Glutamatergic neuron (in vitro differentiated cells): ENCODE data around the gene GABRR3. TPM values are rescaled to one million over a fixed set of nuclear protein-coding genes. Genes with fewer than 3 reads are reported as not detected.

ENCODE experiments used
- DNase-seq: peaks from one replicate; pipeline ENCODE4 v3.0.0; 2022
- H3K27ac Mint-ChIP-seq: one replicate; pipeline ENCODE4 v1.8.0; 2020; ENCODE audit warnings: mild to moderate bottlenecking, mixed read lengths, inconsistent platforms; ENCODE audit not compliant: unreplicated experiment
- H3K27me3 Mint-ChIP-seq: one replicate; pipeline ENCODE4 v1.8.0; 2020; ENCODE audit warnings: mild to moderate bottlenecking, moderate library complexity, mixed read lengths, inconsistent platforms; ENCODE audit not compliant: unreplicated experiment
- H3K36me3 Mint-ChIP-seq: one replicate; pipeline ENCODE4 v1.8.0; 2020; ENCODE audit warnings: mild to moderate bottlenecking, mixed read lengths, inconsistent platforms; ENCODE audit not compliant: unreplicated experiment
- H3K4me1 Mint-ChIP-seq: one replicate; pipeline ENCODE4 v1.8.0; 2020; ENCODE audit warnings: mild to moderate bottlenecking, low read depth, mixed read lengths, inconsistent platforms; ENCODE audit not compliant: unreplicated experiment
- H3K4me3 Mint-ChIP-seq: one replicate; pipeline ENCODE4 v1.8.0; 2020; ENCODE audit warnings: mild to moderate bottlenecking, mixed read lengths, inconsistent platforms; ENCODE audit not compliant: unreplicated experiment
- H3K9me3 Mint-ChIP-seq: one replicate; pipeline ENCODE4 v1.8.0; 2020; ENCODE audit warnings: mild to moderate bottlenecking, moderate library complexity, mixed read lengths, inconsistent platforms; ENCODE audit not compliant: unreplicated experiment
- total RNA-seq: library from RNA; stranded (reverse); fragmentation: NEBNext Ultra II Directional; extraction: Animal tissue kit (Norgen Biotek cat#: 25700); gene quantifications from one replicate; pipeline ENCODE4 v1.2.1, GENCODE V29; 2021; ENCODE audit not compliant: unreplicated experiment
- TF ChIP-seq, protein P1 (sequence below): fragments of 200-600 bp; sonication (generic); IDR thresholded peaks from one replicate; pipeline ENCODE4 v1.5.0; 2021; ENCODE audit not compliant: partially characterized antibody, unreplicated experiment

The GABRR3 gene
- total RNA-seq, 1 donor from 2014 or later: not detected

DNA sequence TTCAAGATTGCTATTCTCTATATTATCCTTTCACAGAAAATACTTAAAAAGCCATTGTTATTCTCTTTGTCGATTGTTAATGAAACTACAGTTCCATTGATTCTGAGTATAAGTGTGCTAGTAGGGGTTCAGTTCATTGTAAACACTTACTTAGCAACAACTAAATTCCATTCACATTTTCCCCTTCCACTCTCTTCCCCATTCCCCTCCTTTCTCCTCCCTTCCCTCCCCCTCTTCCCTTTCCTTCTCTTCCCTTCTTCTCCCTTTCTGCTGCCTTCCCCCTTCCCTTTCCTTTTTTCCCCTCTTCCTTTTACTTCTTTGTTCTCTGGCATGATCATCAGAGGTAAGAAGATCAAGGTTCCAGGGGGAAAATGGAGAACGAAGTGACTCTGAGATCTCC lies 41.6 kb downstream of the GABRR3 start:
- no peaks in the 10 kb centered on the region for H3K27me3 Mint-ChIP-seq
- TF ChIP-seq, protein P1, sequence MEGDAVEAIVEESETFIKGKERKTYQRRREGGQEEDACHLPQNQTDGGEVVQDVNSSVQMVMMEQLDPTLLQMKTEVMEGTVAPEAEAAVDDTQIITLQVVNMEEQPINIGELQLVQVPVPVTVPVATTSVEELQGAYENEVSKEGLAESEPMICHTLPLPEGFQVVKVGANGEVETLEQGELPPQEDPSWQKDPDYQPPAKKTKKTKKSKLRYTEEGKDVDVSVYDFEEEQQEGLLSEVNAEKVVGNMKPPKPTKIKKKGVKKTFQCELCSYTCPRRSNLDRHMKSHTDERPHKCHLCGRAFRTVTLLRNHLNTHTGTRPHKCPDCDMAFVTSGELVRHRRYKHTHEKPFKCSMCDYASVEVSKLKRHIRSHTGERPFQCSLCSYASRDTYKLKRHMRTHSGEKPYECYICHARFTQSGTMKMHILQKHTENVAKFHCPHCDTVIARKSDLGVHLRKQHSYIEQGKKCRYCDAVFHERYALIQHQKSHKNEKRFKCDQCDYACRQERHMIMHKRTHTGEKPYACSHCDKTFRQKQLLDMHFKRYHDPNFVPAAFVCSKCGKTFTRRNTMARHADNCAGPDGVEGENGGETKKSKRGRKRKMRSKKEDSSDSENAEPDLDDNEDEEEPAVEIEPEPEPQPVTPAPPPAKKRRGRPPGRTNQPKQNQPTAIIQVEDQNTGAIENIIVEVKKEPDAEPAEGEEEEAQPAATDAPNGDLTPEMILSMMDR: no peak
- no peaks in the 10 kb centered on the region for H3K9me3 Mint-ChIP-seq
- no peaks in the 10 kb centered on the region for H3K36me3 Mint-ChIP-seq
- no peak overlapping the region for H3K4me3 Mint-ChIP-seq
- H3K4me1 Mint-ChIP-seq: no peaks in the 10 kb centered on the region
- no peak overlapping the region for H3K27ac Mint-ChIP-seq
- no peak for DNase-seq

DNA sequence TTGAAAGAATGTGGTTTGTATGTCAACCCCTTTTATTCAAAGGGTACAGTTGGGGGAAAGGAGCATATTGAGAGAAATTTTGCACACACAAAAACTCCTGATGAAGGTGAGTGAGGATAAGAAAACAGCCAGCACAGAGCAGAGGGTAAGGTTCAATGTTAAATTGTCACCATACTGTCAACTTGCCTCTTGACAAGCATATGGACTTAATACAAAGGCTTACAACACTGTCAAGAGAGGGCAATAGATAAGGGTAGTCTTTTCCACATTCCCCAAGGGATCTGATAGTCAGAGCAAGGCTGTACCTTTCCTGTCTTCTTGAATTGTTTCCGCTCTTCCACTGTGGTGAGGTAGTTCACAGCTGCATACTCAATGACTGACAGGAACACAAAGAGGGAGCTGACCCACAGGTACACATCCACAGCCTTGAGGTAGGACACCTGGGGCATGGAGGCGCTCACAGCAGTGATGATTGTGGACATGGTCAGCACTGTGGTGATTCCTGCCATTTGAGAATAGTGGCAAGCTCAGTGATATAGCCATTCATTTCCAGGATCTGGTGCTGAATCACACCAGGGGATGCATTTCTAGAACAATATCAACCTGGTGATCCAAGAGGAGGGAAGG lies 42.5 kb downstream of the GABRR3 start:
- H3K27ac Mint-ChIP-seq: no peak overlapping the region
- DNase-seq: no peak
- no peaks in the 10 kb centered on the region for H3K36me3 Mint-ChIP-seq
- no peaks in the 10 kb centered on the region for H3K4me1 Mint-ChIP-seq
- no peak overlapping the region for H3K4me3 Mint-ChIP-seq
- no peaks in the 10 kb centered on the region for H3K27me3 Mint-ChIP-seq
- TF ChIP-seq, protein P1: no peak
- no peaks in the 10 kb centered on the region for H3K9me3 Mint-ChIP-seq

DNA sequence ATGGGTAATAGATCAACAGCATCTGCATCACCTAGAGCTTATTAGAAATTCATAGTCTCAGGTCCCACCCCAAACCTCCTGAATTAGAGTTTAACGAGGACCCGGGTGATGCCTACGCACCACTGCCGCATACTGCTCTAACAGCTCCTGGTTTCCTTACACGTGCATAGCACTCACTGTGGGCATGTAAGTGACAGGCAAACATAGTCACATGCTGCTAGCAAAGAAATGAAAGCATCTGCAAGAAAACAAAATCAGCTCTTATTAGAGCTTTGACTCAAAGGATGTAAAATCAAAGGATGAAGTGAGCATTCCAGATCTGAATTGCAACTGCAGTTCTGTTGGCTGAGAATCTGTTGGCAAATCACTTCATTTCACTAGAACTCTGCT lies 43.8 kb downstream of the GABRR3 start:
- DNase-seq: no peak

DNA sequence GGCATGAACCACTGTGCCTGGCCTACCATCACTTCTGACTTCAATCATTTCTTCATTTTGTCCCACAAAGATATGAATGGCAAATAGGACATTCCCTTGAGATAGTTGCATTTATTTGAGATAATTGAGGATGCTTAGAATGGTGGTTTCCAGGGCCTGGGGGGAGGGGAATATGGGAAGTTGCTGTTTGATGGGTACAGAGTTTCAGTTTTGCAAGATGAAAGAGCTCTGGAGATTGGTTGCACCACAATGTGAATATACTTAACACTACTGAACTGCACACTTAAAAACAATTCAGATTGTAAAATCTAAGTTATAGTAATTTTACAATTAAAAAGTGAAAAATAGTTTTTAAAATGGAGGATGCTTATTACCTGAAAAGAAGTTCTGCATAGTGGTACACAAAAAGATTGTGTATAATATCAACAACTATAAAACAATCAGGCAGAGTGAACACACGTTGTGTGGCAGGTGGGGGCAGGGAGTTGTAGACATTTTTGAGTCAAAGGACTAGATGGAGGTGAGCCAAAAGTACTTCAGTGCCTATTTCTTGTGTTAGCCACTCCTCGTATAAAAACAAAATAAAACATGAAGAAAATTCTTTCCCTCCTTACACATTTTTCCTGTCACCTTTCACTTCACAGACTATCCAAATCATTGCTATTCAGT lies 44.4 kb downstream of the GABRR3 start:
- no peaks in the 10 kb centered on the region for H3K27me3 Mint-ChIP-seq
- H3K4me3 Mint-ChIP-seq: no peak overlapping the region
- no peak for DNase-seq
- no peaks in the 10 kb centered on the region for H3K4me1 Mint-ChIP-seq
- H3K9me3 Mint-ChIP-seq: no peaks in the 10 kb centered on the region
- TF ChIP-seq, protein P1: no peak
- no peak overlapping the region for H3K27ac Mint-ChIP-seq
- no peaks in the 10 kb centered on the region for H3K36me3 Mint-ChIP-seq

More for the DNA sequence above, 43.8 kb downstream of the GABRR3 start:
- H3K36me3 Mint-ChIP-seq: no peaks in the 10 kb centered on the region
- no peak overlapping the region for H3K27ac Mint-ChIP-seq
- H3K4me1 Mint-ChIP-seq: no peaks in the 10 kb centered on the region
- no peak overlapping the region for H3K4me3 Mint-ChIP-seq
- H3K27me3 Mint-ChIP-seq: no peaks in the 10 kb centered on the region
- TF ChIP-seq, protein P1: no peak
- no peaks in the 10 kb centered on the region for H3K9me3 Mint-ChIP-seq
